Measurements from ENCODE around the gene METTL25.

METTL25 gene

GRCh38 chr12:82406651-82407050 is 48.3 kb downstream of the METTL25 start:
- DNase-seq (ENCODE audit: low read depth in 1 of 2, low spot score in 1 of 2), result no peak

- no peak for DNase-seq (ENCODE audit: low read depth in 1 of 2, low spot score in 1 of 2)
Observed at GRCh38 chr12:82407481-82407880, 49.2 kb downstream of the METTL25 start.

GRCh38 chr12:82408844-82409243 is 50.5 kb downstream of the METTL25 start:
- no peak for DNase-seq (ENCODE audit: low read depth in 1 of 2, low spot score in 1 of 2)

- DNase-seq (ENCODE audit: low read depth in 1 of 2, low spot score in 1 of 2), result no peak
Observed at GRCh38 chr12:82411546-82412230, 53.4 kb downstream of the METTL25 start.

- no peak for DNase-seq (ENCODE audit: low read depth in 1 of 2, low spot score in 1 of 2)
Observed at GRCh38 chr12:82412246-82412645, 53.9 kb downstream of the METTL25 start.

- no peak for DNase-seq (ENCODE audit: low read depth in 1 of 2, low spot score in 1 of 2)
Observed at GRCh38 chr12:82414044-82414443, 55.7 kb downstream of the METTL25 start.

GRCh38 chr12:82414926-82415325 is 56.6 kb downstream of the METTL25 start:
- no peak for DNase-seq (ENCODE audit: low read depth in 1 of 2, low spot score in 1 of 2)

- no peak for DNase-seq (ENCODE audit: low read depth in 1 of 2, low spot score in 1 of 2)
Observed at GRCh38 chr12:82415402-82415801, 57.1 kb downstream of the METTL25 start.

GRCh38 chr12:82425241-82425640 is 66.9 kb downstream of the METTL25 start:
- DNase-seq (ENCODE audit: low read depth in 1 of 2, low spot score in 1 of 2), result no peak

- no peak for DNase-seq (ENCODE audit: low read depth in 1 of 2, low spot score in 1 of 2)
Observed at GRCh38 chr12:82426081-82426480, 67.8 kb downstream of the METTL25 start.

GRCh38 chr12:82426586-82426985 is 68.3 kb downstream of the METTL25 start:
- no peak for DNase-seq (ENCODE audit: low read depth in 1 of 2, low spot score in 1 of 2)

- DNase-seq (ENCODE audit: low read depth in 1 of 2, low spot score in 1 of 2), result no peak
Observed at GRCh38 chr12:82430541-82431145, 72.3 kb downstream of the METTL25 start.

GRCh38 chr12:82434392-82434911 is 76.1 kb downstream of the METTL25 start:
- no peak for DNase-seq (ENCODE audit: low read depth in 1 of 2, low spot score in 1 of 2)

GRCh38 chr12:82436354-82436753 is 78.0 kb downstream of the METTL25 start:
- DNase-seq (ENCODE audit: low read depth in 1 of 2, low spot score in 1 of 2), result no peak

- no peak for DNase-seq (ENCODE audit: low read depth in 1 of 2, low spot score in 1 of 2)
Observed at GRCh38 chr12:82437744-82438143, 79.4 kb downstream of the METTL25 start.

- no peak for DNase-seq (ENCODE audit: low read depth in 1 of 2, low spot score in 1 of 2)
Observed at GRCh38 chr12:82438356-82438755, 80.0 kb downstream of the METTL25 start.

- DNase-seq (ENCODE audit: low read depth in 1 of 2, low spot score in 1 of 2), result no peak
Observed at GRCh38 chr12:82440885-82441284, 82.6 kb downstream of the METTL25 start.

- DNase-seq (ENCODE audit: low read depth in 1 of 2, low spot score in 1 of 2), result no peak
Observed at GRCh38 chr12:82448911-82449578, 90.7 kb downstream of the METTL25 start.

GRCh38 chr12:82456633-82457032 is 98.3 kb downstream of the METTL25 start:
- DNase-seq (ENCODE audit: low read depth in 1 of 2, low spot score in 1 of 2), result no peak

- DNase-seq (ENCODE audit: low read depth in 1 of 2, low spot score in 1 of 2), result no peak
Observed at GRCh38 chr12:82458101-82458500, 99.8 kb downstream of the METTL25 start.

- no peak for DNase-seq (ENCODE audit: low read depth in 1 of 2, low spot score in 1 of 2)
Observed at GRCh38 chr12:82461393-82461792, 103.1 kb downstream of the METTL25 start.

GRCh38 chr12:82461836-82462235 is 103.5 kb downstream of the METTL25 start:
- DNase-seq (ENCODE audit: low read depth in 1 of 2, low spot score in 1 of 2), result no peak
